Activated gamma-delta T cell treated with Interleukin-2 at 50 U/mL for 16 hours (primary cell): ENCODE results near the gene PSMC3.

ENCODE experiments used
- DNase-seq: peaks from one replicate; pipeline ENCODE4 v3.0.0-alpha.2; 2020

Gene PSMC3

GRCh38 chr11:47442514-47442913, 16.3 kb upstream of the PSMC3 start:
- DNase-seq = no peak

GRCh38 chr11:47441421-47441820, 15.2 kb upstream of the PSMC3 start:
- no peak for DNase-seq

DNA sequence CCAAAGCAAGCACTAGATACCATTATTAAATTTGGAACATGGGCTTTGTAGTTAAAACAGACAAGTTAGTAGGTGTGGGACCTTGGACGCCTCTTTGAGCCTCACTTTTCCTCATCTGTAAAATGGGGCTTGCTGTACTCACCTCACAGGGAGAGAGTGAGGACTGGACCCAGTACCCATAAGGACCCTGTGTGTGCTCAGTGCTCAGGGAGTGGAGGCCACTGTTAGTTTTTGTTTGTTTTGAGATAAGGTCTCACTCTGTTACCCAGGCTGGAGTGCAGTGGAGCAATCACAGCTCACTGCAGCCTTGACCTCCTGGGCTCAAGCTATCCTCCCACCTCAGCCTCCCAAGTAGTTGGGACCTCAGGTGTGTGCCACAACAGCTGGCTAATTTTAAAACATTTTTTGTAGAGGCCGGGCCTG, 13.8 kb upstream of the PSMC3 start:
- DNase-seq = no peak

GRCh38 chr11:47438721-47439120, 12.5 kb upstream of the PSMC3 start:
- DNase-seq = no peak

- DNase-seq = no peak
Observed at GRCh38 chr11:47437746-47438418, 11.6 kb upstream of the PSMC3 start.

DNA sequence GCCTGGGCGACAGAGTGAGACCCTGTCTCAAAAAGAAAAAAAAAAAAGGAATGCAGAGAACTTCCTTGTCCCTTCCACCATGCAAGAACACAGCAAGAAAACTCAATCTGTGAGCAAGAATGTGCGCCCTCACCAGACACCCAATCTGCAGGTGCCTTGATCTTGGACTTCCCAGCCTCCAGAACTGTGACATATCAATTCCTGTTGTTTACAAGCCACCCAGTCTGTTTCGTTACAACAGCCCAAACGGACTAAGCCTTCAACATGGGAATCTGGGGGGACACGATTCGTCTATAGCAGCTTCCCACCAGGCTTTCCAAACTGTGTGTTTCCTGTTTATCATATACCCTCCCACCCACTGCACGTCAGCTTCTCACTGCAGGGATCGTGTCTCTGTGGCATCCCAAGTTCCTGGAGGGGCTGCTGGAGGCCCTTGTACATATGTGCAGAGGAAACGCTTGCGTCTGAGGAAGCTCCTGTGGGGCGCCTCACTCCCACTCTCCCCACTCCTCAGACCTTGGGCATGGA, 11.0 kb upstream of the PSMC3 start:
- DNase-seq = no peak

DNA sequence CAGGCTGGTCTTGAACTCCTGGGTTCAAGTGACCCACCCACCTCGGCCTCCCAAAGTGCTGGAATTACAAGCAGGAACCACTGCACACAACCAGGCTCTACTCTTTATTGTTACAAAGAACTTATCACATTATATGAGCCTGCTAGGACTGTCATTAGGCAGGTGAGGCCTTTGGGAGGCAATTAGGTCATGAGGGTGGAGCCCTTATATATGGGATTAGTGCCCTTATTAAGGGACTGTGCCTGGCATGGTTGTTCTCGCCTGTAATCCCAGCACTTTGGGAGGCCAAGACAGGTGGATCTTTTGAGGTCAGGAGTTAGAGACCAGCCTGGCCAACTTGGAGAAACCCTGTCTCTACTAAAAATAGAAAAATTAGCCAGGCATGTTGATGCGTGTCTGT, 10.5 kb upstream of the PSMC3 start:
- DNase-seq = no peak

DNA sequence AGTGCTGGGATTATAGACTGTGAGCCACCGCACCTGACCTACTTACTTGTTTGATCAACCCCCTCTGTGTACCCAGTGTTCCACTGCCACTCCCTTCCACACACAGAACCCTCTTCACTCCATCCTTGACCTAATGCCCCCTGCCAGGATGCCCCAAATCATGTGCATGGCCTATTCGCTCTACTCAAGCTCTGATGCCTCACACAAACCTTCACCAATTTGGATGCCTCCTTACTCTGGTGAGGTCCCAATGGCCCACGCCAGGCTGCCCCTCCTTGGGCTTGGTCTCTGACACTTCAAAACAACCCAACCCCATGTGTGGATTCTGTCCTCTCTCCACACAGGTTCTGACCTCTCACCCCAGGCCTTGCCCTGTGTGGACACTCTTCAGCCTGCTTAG, 9.4 kb upstream of the PSMC3 start:
- DNase-seq = no peak

GRCh38 chr11:47434011-47434786, 8.0 kb upstream of the PSMC3 start:
- no peak for DNase-seq

GRCh38 chr11:47433157-47433556, 6.9 kb upstream of the PSMC3 start:
- no peak for DNase-seq

DNA sequence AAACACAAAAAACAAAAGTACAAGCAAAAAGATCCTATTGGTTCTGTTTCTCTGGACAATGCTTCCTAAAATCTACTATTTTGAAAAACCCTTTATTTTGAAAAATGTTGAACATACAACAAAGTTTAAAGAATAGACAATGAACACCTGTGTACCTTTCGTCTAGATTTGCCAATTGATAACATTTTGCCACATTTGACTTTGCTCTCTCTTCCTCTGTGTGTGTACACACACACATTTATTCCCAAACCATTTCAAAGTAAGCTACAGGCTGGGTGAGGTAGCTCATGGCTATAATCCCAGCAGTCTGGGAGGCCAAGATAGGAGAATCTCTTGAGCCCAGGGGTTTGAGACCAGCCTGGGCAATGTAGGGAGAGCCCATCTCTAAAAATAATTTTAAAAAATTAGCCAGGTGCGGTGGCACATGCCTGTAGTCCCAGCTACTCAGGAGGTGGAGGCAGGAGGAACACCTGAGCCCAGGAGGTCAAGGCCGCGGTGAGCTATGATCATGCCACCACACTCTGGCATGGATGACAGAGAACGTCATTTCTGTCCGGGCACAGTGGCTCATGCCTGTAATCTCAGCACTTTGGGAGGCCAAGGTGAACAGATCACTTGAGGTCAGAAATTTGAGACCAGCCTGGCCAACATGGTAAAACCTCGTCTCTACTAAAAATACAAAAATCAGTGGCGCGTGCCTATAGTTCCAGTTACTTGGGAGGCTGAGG, 5.3 kb upstream of the PSMC3 start:
- no peak for DNase-seq

DNA sequence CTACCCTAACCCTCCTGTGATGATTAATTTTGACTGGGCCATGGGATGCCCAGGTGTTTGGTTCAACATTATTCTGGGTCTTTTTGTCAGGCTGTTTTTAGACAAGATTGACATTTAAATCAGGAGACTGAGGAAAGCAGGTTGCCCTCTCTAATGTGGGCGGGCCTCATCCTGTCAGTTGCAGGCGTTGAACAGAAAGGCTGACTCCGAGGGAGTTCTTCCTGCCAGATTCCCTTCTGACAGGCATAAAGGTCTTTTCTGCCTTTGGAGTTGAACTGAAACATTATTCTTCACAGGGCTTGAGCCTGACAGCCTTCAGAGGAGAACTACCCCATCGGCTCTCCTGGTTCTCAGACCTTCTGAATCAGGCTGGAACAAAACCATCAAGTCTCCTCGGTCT, 4.3 kb upstream of the PSMC3 start:
- no peak for DNase-seq

GRCh38 chr11:47425611-47426010, 628 bp downstream of the PSMC3 start:
- no peak for DNase-seq

DNA sequence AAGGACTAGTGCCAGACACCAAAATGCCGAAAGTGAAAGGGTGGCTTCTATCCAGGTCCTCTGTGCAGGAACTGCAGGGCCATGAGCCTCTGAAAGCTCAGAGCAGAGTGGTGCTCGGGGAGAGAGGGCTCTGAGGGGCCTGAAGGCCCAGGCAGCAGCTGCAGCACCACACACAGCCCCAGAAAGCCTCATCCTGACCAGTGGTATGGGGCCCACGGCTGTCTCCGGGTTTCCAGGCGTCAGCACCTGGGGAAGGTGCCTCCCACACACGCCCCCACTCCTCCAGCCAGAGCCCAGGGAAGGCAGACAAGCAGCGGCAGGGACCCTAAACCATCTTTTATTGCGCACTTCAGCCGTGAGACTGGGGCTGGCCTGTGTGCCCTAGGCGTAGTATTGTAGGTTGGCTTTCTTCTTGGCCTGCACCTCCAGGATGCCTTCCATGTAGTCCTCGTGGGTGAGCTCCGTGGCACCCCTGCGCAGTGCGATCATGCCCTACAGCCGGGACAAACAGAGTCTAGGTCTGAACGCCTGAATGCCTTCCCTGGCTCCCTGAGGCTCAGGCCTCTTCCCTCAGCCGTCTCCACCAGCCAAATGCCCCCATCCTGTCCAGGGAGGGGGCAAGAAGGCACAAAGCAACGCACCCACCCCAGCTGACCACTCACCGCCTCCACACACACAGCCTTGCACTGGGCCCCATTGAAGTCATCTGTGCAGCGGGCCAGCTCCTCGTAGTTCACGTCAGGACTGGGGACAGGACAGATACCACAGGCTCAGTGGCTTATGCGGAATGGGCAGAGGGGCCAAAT, 7.6 kb downstream of the PSMC3 start:
- no peak for DNase-seq

GRCh38 chr11:47417712-47418111, 8.5 kb downstream of the PSMC3 start:
- DNase-seq = no peak

- no peak for DNase-seq
Observed at GRCh38 chr11:47415949-47416472, 10.2 kb downstream of the PSMC3 start.

GRCh38 chr11:47415091-47415854, 11.0 kb downstream of the PSMC3 start:
- DNase-seq = no peak

DNA sequence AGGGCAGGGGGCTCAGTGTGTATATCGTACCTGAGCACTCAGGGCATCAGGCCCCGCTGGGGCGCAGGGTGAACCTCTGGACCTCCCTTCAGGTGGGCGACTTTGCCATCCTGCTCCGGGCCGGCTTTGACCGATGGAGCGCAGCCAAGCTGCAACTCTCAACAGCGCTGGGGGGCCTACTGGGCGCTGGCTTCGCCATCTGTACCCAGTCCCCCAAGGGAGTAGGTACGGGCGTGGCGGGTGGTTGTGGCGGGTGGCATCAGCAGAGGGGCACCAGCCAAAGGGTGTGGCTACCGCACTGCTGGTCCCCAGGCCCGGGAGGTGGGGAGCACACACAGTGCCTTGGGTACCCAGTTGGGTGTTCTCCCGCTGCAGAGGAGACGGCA, 11.6 kb downstream of the PSMC3 start:
- DNase-seq = no peak

DNA sequence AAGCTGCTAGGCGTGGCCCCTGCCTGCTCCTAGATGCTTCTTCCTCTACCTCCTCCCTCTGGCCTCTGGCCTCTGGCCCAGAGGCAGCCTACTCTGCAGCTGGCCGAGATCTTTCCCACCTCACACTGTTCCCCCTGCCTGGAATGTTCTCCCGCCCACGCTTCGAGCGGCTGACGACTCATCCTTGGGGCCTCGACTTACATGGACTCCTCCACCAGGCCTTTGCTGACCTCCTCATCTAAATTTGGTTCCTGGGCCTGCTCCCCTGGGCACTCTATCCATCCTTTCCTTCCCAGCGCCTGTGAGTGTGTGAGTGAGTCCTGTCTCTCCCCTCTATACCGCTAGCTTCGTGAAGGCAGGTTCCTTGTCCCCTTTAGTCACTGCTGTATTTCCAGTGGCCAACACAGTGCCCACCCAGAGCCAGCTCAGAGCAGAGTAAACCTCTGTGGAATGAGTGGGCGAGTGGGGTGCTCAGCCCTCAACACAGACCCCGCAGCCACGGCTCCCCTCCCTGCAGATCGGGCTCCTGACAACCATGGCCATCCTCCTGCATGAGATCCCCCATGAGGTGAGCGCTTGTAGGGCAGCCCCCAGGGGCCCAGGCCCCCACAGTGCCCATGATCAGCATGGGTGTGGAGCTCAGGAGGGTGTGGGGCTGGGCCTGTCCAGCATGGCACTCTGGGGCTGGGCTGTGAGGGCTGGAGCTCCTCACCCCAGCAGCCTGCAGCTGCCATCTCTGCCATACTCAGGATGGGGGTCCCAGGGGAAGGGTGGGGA, 12.1 kb downstream of the PSMC3 start:
- DNase-seq = no peak

DNA sequence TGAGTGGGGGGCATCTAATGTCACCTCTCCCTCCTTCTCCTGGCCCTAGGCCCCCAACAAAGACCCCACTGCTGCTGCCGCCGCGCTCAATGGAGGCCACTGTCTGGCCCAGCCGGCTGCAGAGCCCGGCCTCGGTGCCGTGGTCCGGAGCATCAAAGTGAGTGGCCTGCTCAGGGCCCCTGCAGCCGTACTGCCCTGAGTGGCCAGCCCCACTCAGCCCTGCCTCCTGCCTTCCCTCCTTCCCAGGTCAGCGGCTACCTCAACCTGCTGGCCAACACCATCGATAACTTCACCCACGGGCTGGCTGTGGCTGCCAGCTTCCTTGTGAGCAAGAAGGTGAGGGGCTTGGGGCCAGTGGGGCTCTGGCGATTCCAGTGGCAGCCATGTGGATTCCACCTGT, 12.9 kb downstream of the PSMC3 start:
- DNase-seq = no peak
